Neural progenitor cell (in vitro differentiated cells): ENCODE results near the gene GJA1. TPM values are rescaled to one million over a fixed set of nuclear protein-coding genes. Genes with fewer than 3 reads are reported as not detected.

Experiments
- DNase-seq: peaks from one replicate; pipeline ENCODE4 v3.0.0-alpha.2; 2016; ENCODE audit warnings: low spot score
- H2AFZ ChIP-seq: fragments of 200-600 bp; sonication (generic); replicated peaks from 2 replicates; pipeline ENCODE4 v1.6.1; 2016; ENCODE audit warnings: antibody characterized with exemption
- H3F3A ChIP-seq: fragments of 200-600 bp; sonication (generic); 2 replicates; pipeline ENCODE4 v1.6.1; 2016; ENCODE audit warnings: antibody characterized with exemption, low read depth
- H3K27ac ChIP-seq: fragments of 200-600 bp; sonication (generic); 2 replicates; pipeline ENCODE4 v1.5.1; 2016; ENCODE audit warnings: mild to moderate bottlenecking
- H3K27me3 ChIP-seq: fragments of 200-600 bp; sonication (generic); 2 replicates; pipeline ENCODE4 v1.6.1; 2016; ENCODE audit warnings: mild to moderate bottlenecking, moderate library complexity
- H3K36me3 ChIP-seq: fragments of 200-600 bp; sonication (generic); 2 replicates; pipeline ENCODE4 v1.5.1; 2016
- H3K4me1 ChIP-seq: fragments of 200-600 bp; sonication (generic); 2 replicates; pipeline ENCODE4 v1.6.1; 2016; ENCODE audit warnings: mixed run types
- H3K4me2 ChIP-seq: fragments of 200-600 bp; sonication (generic); 2 replicates; pipeline ENCODE4 v1.6.1; 2016
- H3K4me3 ChIP-seq: fragments of 200-600 bp; sonication (generic); 2 replicates; pipeline ENCODE4 v1.5.1; 2016
- H3K79me2 ChIP-seq: fragments of 200-600 bp; sonication (generic); 2 replicates; pipeline ENCODE4 v1.6.1; 2016; ENCODE audit warnings: low read depth
- H3K9ac ChIP-seq: fragments of 200-600 bp; sonication (generic); 2 replicates; pipeline ENCODE4 v1.6.1; 2016
- H3K9me3 ChIP-seq: fragments of 200-600 bp; sonication (generic); 2 replicates; pipeline ENCODE4 v1.5.1; 2016; ENCODE audit warnings: low read depth
- H4K20me1 ChIP-seq: fragments of 200-600 bp; sonication (generic); 2 replicates; pipeline ENCODE4 v1.6.1; 2016; ENCODE audit warnings: low read depth
- H3K27ac Mint-ChIP-seq: 3 replicates; pipeline ENCODE4 v1.8.0; 2021; ENCODE audit warnings: mixed read lengths
- H3K27me3 Mint-ChIP-seq: 2 replicates; pipeline ENCODE4 v1.8.0; 2022; ENCODE audit warnings: low read depth, mild to moderate bottlenecking, inconsistent platforms, moderate library complexity, mixed read lengths; ENCODE audit not compliant: insufficient read depth
- H3K36me3 Mint-ChIP-seq: 3 replicates; pipeline ENCODE4 v1.8.0; 2021; ENCODE audit warnings: mixed read lengths
- H3K4me1 Mint-ChIP-seq: 3 replicates; pipeline ENCODE4 v1.8.0; 2021; ENCODE audit warnings: mixed read lengths
- H3K4me3 Mint-ChIP-seq: 3 replicates; pipeline ENCODE4 v1.8.0; 2021; ENCODE audit warnings: mild to moderate bottlenecking, moderate library complexity, mixed read lengths
- H3K9me3 Mint-ChIP-seq: 3 replicates; pipeline ENCODE4 v1.8.0; 2020; ENCODE audit warnings: mixed read lengths
- EZH2 ChIP-seq: fragments of 200-600 bp; sonication (generic); IDR thresholded peaks from 2 replicates; pipeline ENCODE4 v1.6.1; 2017; ENCODE audit warnings: antibody characterized with exemption, mild to moderate bottlenecking, moderate library complexity
- EZH2phosphoT487 ChIP-seq: fragments of 200-600 bp; sonication (generic); IDR thresholded peaks from 2 replicates; pipeline ENCODE4 v1.6.1; 2017; ENCODE audit warnings: antibody characterized with exemption
- small RNA-seq: library from RNA; depleted of rRNA; stranded (forward); fragments of <200 nt; gene quantifications from one replicate; pipeline ENCODE3, GENCODE V24; 2015
- total RNA-seq: library from RNA; depleted of rRNA; stranded (reverse); fragments of >200 nt; gene quantifications from 2 replicates; pipeline ENCODE4 v1.2.3, GENCODE V29; 2015; ENCODE audit warnings: low replicate concordance
- TF ChIP-seq, protein P1 (sequence below): fragments of 200-600 bp; sonication (generic); IDR thresholded peaks from 2 replicates; pipeline ENCODE4 v1.5.1; 2017; ENCODE audit warnings: antibody characterized with exemption, mild to moderate bottlenecking

GJA1 gene
- total RNA-seq, 1 donor from 2014 or later, result 622 TPM

DNA sequence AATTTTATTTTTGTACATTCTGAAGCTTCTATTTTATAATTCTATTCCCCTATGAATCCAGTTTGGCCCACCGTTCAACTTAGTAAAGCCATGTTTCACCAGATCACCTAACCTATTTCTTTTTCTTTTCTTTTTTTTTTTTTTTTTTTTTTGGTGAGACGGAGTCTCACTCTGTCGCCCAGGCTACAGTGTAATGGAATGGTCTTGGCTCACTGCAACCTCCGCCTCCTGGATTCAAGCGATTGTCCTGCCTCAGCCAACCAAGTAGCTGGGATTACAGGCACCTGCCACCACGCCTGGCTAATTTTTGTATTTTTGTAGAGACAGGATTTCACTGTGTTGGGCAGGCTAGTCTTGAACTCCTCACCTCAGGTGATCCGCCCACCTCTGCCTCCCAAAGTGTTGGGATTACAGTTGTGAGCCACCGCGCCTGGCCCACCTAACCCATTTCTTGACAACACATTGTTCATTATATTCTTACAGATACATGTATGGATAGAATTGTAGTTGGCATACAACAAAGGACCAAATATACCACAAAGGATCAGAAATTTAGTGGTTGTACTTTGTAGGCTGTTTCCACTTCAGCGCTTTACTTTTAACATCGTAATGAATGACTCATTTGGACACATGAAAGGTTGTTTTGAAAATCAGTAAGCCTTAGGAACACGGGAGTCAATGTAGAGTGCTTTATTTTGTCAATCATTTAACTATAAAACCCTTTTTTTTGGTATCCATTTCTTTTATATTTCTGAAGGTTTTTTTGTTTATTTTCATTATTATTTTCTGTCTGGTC lies 63.2 kb downstream of the GJA1 start:
- no peaks in the 10 kb centered on the region for H3K36me3 ChIP-seq
- TF ChIP-seq EZH2phosphoT487 (no peak), EZH2 (no peak)
- TF ChIP-seq, protein P1, sequence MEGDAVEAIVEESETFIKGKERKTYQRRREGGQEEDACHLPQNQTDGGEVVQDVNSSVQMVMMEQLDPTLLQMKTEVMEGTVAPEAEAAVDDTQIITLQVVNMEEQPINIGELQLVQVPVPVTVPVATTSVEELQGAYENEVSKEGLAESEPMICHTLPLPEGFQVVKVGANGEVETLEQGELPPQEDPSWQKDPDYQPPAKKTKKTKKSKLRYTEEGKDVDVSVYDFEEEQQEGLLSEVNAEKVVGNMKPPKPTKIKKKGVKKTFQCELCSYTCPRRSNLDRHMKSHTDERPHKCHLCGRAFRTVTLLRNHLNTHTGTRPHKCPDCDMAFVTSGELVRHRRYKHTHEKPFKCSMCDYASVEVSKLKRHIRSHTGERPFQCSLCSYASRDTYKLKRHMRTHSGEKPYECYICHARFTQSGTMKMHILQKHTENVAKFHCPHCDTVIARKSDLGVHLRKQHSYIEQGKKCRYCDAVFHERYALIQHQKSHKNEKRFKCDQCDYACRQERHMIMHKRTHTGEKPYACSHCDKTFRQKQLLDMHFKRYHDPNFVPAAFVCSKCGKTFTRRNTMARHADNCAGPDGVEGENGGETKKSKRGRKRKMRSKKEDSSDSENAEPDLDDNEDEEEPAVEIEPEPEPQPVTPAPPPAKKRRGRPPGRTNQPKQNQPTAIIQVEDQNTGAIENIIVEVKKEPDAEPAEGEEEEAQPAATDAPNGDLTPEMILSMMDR, result no peak
- Mint-ChIP-seq H3K36me3 (no peaks in the 10 kb centered on the region), H3K27me3 (peaks cover 2% of the 10 kb centered on the region), H3K4me3 (no peak overlapping the region), H3K27ac (no peak overlapping the region), H3K4me1 (peaks cover 2% of the 10 kb centered on the region), H3K9me3 (no peaks in the 10 kb centered on the region)
- H3K9me3 ChIP-seq, result no peaks in the 10 kb centered on the region
- H3F3A ChIP-seq, result no peaks in the 10 kb centered on the region
- H3K27ac ChIP-seq, result no peak overlapping the region
- H2AFZ ChIP-seq, result no peak overlapping the region
- no peak for DNase-seq
- no peak overlapping the region for H3K4me2 ChIP-seq
- H3K27me3 ChIP-seq, result no peaks in the 10 kb centered on the region
- no peaks in the 10 kb centered on the region for H3K4me1 ChIP-seq
- H3K9ac ChIP-seq, result no peak overlapping the region
- H4K20me1 ChIP-seq, result no peaks in the 10 kb centered on the region
- no peak overlapping the region for H3K4me3 ChIP-seq
- H3K79me2 ChIP-seq, result no peaks in the 10 kb centered on the region

Small RNA genes within 50 kb of the gene (small RNA-seq; reads per million reads assigned to genes)
- not detected for gene RNU4-35P

Other genes starting within 250 kb of the GJA1 start
- 18.9 and 29.7 TPM in 2 replicates for gene TBC1D32, start 101.2 kb upstream of the GJA1 start, total RNA-seq